ENCODE results near the gene CDK15. TPM values are rescaled to one million over a fixed set of nuclear protein-coding genes. Genes with fewer than 3 reads are reported as not detected.

The CDK15 gene
- total RNA-seq, 1 donor from 2014 or later: 0.70 TPM

DNA sequence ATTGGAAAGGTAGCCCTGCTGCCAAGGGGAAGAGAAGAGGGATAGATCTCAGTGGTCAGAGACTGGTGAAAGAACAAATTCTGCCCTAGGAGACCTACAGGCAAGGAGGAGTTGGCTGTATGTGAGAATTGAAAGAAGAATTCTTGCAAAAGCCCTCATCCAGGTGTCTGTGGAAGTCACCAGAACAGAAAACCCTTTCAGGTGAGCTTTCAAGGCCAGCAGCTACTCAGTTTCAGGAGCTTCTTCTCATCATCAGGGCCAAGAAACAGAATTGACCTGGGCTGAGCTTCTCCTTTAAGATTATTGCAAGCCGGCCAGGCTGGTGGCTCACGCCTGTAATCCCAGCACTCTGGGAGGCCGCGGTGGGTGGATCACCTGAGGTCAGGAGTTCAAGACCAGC is 110.2 kb downstream of the CDK15 start:
- TF ChIP-seq, protein P1, sequence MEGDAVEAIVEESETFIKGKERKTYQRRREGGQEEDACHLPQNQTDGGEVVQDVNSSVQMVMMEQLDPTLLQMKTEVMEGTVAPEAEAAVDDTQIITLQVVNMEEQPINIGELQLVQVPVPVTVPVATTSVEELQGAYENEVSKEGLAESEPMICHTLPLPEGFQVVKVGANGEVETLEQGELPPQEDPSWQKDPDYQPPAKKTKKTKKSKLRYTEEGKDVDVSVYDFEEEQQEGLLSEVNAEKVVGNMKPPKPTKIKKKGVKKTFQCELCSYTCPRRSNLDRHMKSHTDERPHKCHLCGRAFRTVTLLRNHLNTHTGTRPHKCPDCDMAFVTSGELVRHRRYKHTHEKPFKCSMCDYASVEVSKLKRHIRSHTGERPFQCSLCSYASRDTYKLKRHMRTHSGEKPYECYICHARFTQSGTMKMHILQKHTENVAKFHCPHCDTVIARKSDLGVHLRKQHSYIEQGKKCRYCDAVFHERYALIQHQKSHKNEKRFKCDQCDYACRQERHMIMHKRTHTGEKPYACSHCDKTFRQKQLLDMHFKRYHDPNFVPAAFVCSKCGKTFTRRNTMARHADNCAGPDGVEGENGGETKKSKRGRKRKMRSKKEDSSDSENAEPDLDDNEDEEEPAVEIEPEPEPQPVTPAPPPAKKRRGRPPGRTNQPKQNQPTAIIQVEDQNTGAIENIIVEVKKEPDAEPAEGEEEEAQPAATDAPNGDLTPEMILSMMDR (IDR thresholded peaks at IDR 0.05): no peak
- Mint-ChIP-seq H3K9me3 (ENCODE audit: unreplicated experiment) (no peaks in the 10 kb centered on the region), H3K4me1 (ENCODE audit: unreplicated experiment) (peaks cover 3% of the 10 kb centered on the region), H3K27me3 (ENCODE audit: unreplicated experiment) (no peaks in the 10 kb centered on the region), H3K27ac (ENCODE audit: unreplicated experiment) (no peak overlapping the region), H3K36me3 (ENCODE audit: unreplicated experiment) (no peaks in the 10 kb centered on the region), H3K4me3 (ENCODE audit: unreplicated experiment) (no peak overlapping the region)
- DNase-seq (ENCODE audit: extremely low spot score, unreplicated experiment): no peak

- DNase-seq (ENCODE audit: extremely low spot score, unreplicated experiment): no peak
- Mint-ChIP-seq H3K36me3 (ENCODE audit: unreplicated experiment) (no peaks in the 10 kb centered on the region), H3K27ac (ENCODE audit: unreplicated experiment) (no peak overlapping the region), H3K27me3 (ENCODE audit: unreplicated experiment) (no peaks in the 10 kb centered on the region), H3K4me1 (ENCODE audit: unreplicated experiment) (peaks cover 3% of the 10 kb centered on the region), H3K4me3 (ENCODE audit: unreplicated experiment) (no peak overlapping the region), H3K9me3 (ENCODE audit: unreplicated experiment) (no peaks in the 10 kb centered on the region)
- TF ChIP-seq, protein P1 (IDR thresholded peaks at IDR 0.05): no peak
Measured at GRCh38 chr2:201918616-201919307, 112.4 kb downstream of the CDK15 start.

GRCh38 chr2:201919308-201919634 is 112.9 kb downstream of the CDK15 start:
- H3K36me3 Mint-ChIP-seq (ENCODE audit: unreplicated experiment): no peaks in the 10 kb centered on the region
- no peak overlapping the region for H3K4me3 Mint-ChIP-seq (ENCODE audit: unreplicated experiment)
- DNase-seq (ENCODE audit: extremely low spot score, unreplicated experiment): no peak
- no peaks in the 10 kb centered on the region for H3K27me3 Mint-ChIP-seq (ENCODE audit: unreplicated experiment)
- peaks cover 3% of the 10 kb centered on the region for H3K4me1 Mint-ChIP-seq (ENCODE audit: unreplicated experiment)
- H3K9me3 Mint-ChIP-seq (ENCODE audit: unreplicated experiment): no peaks in the 10 kb centered on the region
- no peak overlapping the region for H3K27ac Mint-ChIP-seq (ENCODE audit: unreplicated experiment)
- TF ChIP-seq, protein P1 (IDR thresholded peaks at IDR 0.05): no peak

DNA sequence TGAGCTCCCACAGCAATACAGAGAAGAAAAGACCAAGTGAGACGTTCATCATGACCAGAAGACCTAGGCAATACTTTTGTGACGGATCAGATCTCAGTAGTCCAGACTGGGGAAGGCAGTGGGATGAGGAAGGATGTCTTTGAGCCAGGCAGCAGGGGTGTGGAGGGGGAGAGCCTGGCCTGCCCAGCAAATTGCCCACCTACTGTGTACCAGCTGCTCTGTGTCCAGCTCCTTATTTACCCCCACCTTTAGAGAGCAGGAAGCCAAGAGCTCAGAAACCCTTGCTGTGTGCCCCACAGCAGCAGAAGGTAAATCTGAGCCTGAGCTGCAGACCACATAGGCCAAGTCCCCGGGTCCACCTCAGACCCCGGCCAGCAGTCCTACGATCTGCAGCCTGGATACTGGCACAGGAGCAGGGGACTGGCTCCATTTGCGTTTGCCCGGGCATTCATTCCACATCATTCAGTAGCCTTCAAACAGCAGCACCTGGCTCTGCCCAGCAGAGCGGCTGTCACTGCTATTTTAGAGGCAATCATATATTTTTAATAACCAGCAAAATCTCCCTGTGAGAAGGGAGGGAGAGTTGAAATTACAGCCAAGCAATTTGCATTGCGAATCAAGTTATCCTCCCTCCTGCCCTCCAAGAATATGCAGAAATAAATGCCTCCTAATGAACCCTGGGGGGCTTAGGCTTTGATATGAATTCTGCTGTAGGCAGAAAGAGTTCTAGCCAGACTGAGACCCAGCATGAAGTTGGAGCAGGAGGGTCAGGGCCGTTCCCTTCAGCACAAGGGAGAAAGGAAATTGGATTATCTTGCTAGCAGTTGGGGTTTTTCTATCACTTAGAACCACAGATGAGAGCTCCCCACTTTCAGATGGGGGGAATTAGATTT is 117.3 kb downstream of the CDK15 start:
- H3K27me3 Mint-ChIP-seq (ENCODE audit: unreplicated experiment): no peaks in the 10 kb centered on the region
- H3K9me3 Mint-ChIP-seq (ENCODE audit: unreplicated experiment): no peaks in the 10 kb centered on the region
- no peak for DNase-seq (ENCODE audit: extremely low spot score, unreplicated experiment)
- TF ChIP-seq, protein P1 (IDR thresholded peaks at IDR 0.05): no peak
- no peak overlapping the region for H3K27ac Mint-ChIP-seq (ENCODE audit: unreplicated experiment)
- peaks cover 3% of the 10 kb centered on the region for H3K4me1 Mint-ChIP-seq (ENCODE audit: unreplicated experiment)
- H3K4me3 Mint-ChIP-seq (ENCODE audit: unreplicated experiment): no peak overlapping the region
- H3K36me3 Mint-ChIP-seq (ENCODE audit: unreplicated experiment): no peaks in the 10 kb centered on the region

DNA sequence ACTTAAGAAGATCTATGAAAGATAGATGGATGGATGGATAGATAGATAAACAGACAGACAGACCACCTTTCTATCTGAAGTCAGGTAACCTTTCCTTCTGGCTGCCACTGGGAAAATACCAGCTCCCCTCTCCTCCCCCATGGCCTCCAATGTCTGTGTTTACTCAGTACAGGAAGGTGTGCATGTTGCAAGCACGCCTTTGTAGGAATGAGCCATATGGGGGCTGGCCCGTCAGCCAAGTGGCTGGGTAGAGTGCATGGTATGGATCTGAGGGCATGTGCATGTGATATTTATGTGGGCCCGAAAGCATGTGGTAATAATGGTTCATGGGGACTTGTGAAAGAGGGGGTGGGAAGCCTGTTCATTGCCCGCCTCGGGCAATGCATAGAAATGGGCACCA is 118.1 kb downstream of the CDK15 start:
- H3K27me3 Mint-ChIP-seq (ENCODE audit: unreplicated experiment): no peaks in the 10 kb centered on the region
- peaks cover 3% of the 10 kb centered on the region for H3K4me1 Mint-ChIP-seq (ENCODE audit: unreplicated experiment)
- H3K27ac Mint-ChIP-seq (ENCODE audit: unreplicated experiment): no peak overlapping the region
- TF ChIP-seq, protein P1 (IDR thresholded peaks at IDR 0.05): no peak
- DNase-seq (ENCODE audit: extremely low spot score, unreplicated experiment): no peak
- no peaks in the 10 kb centered on the region for H3K9me3 Mint-ChIP-seq (ENCODE audit: unreplicated experiment)
- no peak overlapping the region for H3K4me3 Mint-ChIP-seq (ENCODE audit: unreplicated experiment)
- H3K36me3 Mint-ChIP-seq (ENCODE audit: unreplicated experiment): no peaks in the 10 kb centered on the region
